ENCODE results near the gene FAM149B1.

FAM149B1 gene

DNA sequence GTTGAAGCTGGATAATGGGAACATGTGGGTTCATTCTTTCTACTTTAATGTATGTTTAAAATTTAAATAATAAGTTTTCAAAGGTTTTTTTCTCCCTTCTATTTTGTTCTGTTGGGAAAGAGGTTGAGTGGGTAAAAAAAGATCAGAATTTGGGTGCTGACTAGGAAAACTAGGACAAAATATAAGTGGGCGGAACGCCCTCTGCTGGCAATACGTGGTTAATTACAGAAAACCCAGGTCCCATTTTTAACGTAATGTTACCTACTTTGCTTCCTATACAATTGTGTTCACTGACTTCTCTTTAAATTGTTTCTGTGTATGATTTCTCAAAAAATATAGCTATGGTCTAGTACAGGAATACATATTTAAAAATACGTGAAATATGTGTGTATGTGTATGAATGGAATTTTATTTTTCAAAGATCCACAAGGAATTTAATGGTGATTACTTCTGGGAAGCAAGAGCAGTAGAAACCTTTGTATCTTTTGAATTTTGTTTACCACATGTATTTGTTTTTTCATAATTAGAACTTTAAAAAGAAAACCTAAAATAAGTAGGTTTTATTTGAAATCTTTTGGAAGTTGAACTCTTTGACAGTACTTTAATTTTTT is 8.8 kb upstream of the FAM149B1 start:
- H3K27ac ChIP-seq (ENCODE audit: low read depth, low read length, poor library complexity, severe bottlenecking), result no peak overlapping the region
- H2AFZ ChIP-seq (ENCODE audit: low read length), result no peak overlapping the region
- H3K79me2 ChIP-seq (ENCODE audit: insufficient read depth, low read length), result peaks cover 29% of the 10 kb centered on the region
- H3F3A ChIP-seq (ENCODE audit: insufficient read depth, low read length), result peaks cover 3% of the 10 kb centered on the region; the same call in 1 of the 2 replicates
- H3K9me3 ChIP-seq (ENCODE audit: low read length), result no peaks in the 10 kb centered on the region
- no peaks in the 10 kb centered on the region for H3K4me1 ChIP-seq (ENCODE audit: insufficient read depth, low read length, severe bottlenecking)
- H4K20me1 ChIP-seq (ENCODE audit: insufficient read depth, low read length), result no peaks in the 10 kb centered on the region
- no peaks in the 10 kb centered on the region for H3K27me3 ChIP-seq (ENCODE audit: insufficient read depth, low read length)
- H3K36me3 ChIP-seq (ENCODE audit: insufficient read depth, low read length), result peaks cover 57% of the 10 kb centered on the region
- H3K4me3 ChIP-seq (ENCODE audit: low read depth, low read length, poor library complexity, severe bottlenecking), result no peak overlapping the region
- no peak overlapping the region for H3K9ac ChIP-seq (ENCODE audit: low read length)
- H3K4me2 ChIP-seq (ENCODE audit: low read length), result no peak overlapping the region
- TF ChIP-seq, protein P1, sequence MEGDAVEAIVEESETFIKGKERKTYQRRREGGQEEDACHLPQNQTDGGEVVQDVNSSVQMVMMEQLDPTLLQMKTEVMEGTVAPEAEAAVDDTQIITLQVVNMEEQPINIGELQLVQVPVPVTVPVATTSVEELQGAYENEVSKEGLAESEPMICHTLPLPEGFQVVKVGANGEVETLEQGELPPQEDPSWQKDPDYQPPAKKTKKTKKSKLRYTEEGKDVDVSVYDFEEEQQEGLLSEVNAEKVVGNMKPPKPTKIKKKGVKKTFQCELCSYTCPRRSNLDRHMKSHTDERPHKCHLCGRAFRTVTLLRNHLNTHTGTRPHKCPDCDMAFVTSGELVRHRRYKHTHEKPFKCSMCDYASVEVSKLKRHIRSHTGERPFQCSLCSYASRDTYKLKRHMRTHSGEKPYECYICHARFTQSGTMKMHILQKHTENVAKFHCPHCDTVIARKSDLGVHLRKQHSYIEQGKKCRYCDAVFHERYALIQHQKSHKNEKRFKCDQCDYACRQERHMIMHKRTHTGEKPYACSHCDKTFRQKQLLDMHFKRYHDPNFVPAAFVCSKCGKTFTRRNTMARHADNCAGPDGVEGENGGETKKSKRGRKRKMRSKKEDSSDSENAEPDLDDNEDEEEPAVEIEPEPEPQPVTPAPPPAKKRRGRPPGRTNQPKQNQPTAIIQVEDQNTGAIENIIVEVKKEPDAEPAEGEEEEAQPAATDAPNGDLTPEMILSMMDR (IDR thresholded peaks at IDR 0.05; ENCODE audit: low read length), result peak; percentile 73
- no peak for TF ChIP-seq EZH2 (IDR thresholded peaks at IDR 0.05; ENCODE audit: borderline replicate concordance, low read length)
- no peaks in the 10 kb centered on the region for H3K9me2 ChIP-seq (ENCODE audit: low read depth, low read length)

DNA sequence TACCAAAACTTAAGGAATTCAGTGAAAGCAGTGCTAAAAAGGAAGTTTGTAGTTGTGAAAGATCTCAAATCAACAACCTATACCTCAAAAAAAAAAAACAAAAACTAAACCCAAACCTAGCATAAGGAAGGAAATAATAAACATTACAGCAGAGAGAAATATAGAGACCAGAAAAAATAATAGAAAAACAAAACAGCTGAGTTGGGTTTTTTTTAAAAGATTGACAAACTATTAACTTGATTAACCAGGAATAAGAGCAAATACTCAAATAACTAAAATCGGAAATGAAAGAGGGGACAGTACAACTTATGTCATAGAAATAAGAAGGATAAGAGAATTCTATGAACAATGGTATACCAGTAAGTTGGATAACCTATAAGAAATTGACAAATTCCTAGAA is 6.8 kb upstream of the FAM149B1 start:
- Histone ChIP-seq H3K4me2 (ENCODE audit: low read length) (no peak overlapping the region), H3K4me1 (ENCODE audit: insufficient read depth, low read length, severe bottlenecking) (peaks cover 2% of the 10 kb centered on the region), H3K9ac (ENCODE audit: low read length) (no peak overlapping the region), H3K36me3 (ENCODE audit: insufficient read depth, low read length) (peaks cover 55% of the 10 kb centered on the region), H3K27me3 (ENCODE audit: insufficient read depth, low read length) (no peaks in the 10 kb centered on the region), H3F3A (ENCODE audit: insufficient read depth, low read length) (peaks cover 3% of the 10 kb centered on the region; the same call in 1 of the 2 replicates), H2AFZ (ENCODE audit: low read length) (no peak overlapping the region), H3K79me2 (ENCODE audit: insufficient read depth, low read length) (peaks cover 41% of the 10 kb centered on the region), H3K27ac (ENCODE audit: low read depth, low read length, poor library complexity, severe bottlenecking) (no peak overlapping the region), H3K4me3 (ENCODE audit: low read depth, low read length, poor library complexity, severe bottlenecking) (no peak overlapping the region), H4K20me1 (ENCODE audit: insufficient read depth, low read length) (no peaks in the 10 kb centered on the region), H3K9me3 (ENCODE audit: low read length) (no peaks in the 10 kb centered on the region), H3K9me2 (ENCODE audit: low read depth, low read length) (no peaks in the 10 kb centered on the region)
- TF ChIP-seq, protein P1 (IDR thresholded peaks at IDR 0.05; ENCODE audit: low read length), result no peak
- TF ChIP-seq EZH2 (IDR thresholded peaks at IDR 0.05; ENCODE audit: borderline replicate concordance, low read length), result no peak

DNA sequence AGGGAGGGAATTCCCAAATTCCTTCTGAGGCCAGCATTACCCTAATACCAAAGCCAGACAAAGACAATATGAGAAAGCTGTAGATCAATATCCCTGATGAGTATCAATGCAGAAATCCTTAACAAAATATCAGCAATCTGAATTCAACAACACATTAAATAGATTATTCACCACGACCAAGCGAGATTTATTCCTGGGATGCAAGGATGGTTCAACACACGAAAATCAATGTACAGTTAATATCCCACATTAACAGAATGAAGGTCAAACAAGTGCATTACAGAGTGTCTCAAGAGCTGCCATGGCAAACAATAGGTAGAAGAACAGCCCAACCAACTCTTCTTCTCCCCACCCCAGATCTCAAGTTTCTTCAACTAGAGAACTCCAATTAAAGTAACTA is 6.3 kb upstream of the FAM149B1 start:
- H4K20me1 ChIP-seq (ENCODE audit: insufficient read depth, low read length), result no peaks in the 10 kb centered on the region
- H3K4me3 ChIP-seq (ENCODE audit: low read depth, low read length, poor library complexity, severe bottlenecking), result no peak overlapping the region
- H3K79me2 ChIP-seq (ENCODE audit: insufficient read depth, low read length), result peaks cover 45% of the 10 kb centered on the region
- H3F3A ChIP-seq (ENCODE audit: insufficient read depth, low read length), result 0 out of 2 replicates have a peak, but pooled peaks cover under 1% of the 10 kb centered on the region
- no peak for TF ChIP-seq EZH2 (IDR thresholded peaks at IDR 0.05; ENCODE audit: borderline replicate concordance, low read length)
- TF ChIP-seq, protein P1 (IDR thresholded peaks at IDR 0.05; ENCODE audit: low read length), result no peak
- H3K27me3 ChIP-seq (ENCODE audit: insufficient read depth, low read length), result no peaks in the 10 kb centered on the region
- no peak overlapping the region for H2AFZ ChIP-seq (ENCODE audit: low read length)
- H3K4me2 ChIP-seq (ENCODE audit: low read length), result no peak overlapping the region
- H3K9ac ChIP-seq (ENCODE audit: low read length), result no peak overlapping the region
- no peaks in the 10 kb centered on the region for H3K9me3 ChIP-seq (ENCODE audit: low read length)
- H3K4me1 ChIP-seq (ENCODE audit: insufficient read depth, low read length, severe bottlenecking), result peaks cover 7% of the 10 kb centered on the region
- no peak overlapping the region for H3K27ac ChIP-seq (ENCODE audit: low read depth, low read length, poor library complexity, severe bottlenecking)
- peaks cover 51% of the 10 kb centered on the region for H3K36me3 ChIP-seq (ENCODE audit: insufficient read depth, low read length)
- H3K9me2 ChIP-seq (ENCODE audit: low read depth, low read length), result no peaks in the 10 kb centered on the region
